NCI-H1436 (cell line): Measurements from ENCODE around the gene COL6A5.
"Not testable (repeated sequence)": the region's sequence is repeated elsewhere in the genome, so short reads cannot be mapped to it uniquely, and the experiment has no call there.

ENCODE experiments used
- DNase-seq: peaks from one replicate; lab custom pipeline; 2025; lab: John Stamatoyannopoulos, UW

COL6A5 gene

DNA sequence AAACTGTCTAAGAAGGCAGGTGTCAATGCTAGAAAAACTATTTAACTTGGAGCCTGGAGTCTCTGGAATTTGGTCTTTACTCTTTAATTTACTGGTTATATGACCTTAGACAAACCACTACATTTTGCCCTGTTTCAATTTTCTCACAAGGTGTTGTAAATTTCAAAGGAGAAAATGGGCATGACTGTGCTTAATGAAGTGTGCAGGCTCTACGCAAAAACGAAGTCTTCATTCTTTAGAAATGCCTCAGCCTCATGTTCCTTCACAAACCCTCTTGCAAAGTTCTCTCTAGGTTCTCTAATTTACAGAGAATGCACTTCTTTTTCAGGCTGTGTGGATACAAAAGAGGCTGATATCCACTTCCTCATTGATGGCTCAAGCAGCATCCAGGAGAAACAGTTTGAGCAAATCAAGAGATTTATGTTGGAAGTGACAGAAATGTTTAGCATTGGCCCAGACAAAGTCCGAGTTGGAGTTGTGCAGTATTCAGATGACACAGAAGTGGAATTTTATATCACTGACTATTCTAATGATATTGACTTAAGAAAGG, 39.1 kb downstream of the COL6A5 start:
- DNase-seq, result no peak

DNA sequence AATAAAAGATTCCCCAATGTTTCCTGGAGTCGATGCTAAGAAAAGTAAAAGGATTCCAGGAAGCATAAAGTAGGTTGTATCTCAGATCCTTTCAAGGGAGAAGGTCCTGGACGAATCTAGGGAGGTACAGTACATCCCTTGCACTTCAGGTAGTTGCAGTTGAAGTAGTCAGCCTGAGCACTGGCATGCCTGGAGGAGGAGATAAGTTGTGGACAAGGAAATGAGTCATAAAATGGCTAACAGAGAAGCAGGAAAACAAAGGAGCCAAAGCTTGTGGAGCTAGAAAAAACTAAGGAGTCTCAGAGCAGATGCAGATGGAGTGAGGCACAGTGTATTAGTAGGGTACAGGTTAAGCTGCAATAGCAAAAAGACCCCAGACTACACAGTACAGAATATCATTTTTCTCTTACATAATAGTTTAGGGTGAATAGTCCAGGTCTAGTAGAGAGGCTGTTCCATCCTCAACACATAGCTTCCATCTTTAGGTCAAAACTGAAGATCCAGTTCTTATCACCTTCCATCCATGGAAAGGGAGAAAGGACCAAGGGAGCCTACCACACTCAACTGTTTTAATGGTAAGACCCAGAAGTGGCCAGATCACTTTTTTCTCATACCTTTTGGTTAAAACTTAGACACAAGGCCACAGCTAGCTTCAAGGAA, 41.3 kb downstream of the COL6A5 start:
- DNase-seq, result no peak

DNA sequence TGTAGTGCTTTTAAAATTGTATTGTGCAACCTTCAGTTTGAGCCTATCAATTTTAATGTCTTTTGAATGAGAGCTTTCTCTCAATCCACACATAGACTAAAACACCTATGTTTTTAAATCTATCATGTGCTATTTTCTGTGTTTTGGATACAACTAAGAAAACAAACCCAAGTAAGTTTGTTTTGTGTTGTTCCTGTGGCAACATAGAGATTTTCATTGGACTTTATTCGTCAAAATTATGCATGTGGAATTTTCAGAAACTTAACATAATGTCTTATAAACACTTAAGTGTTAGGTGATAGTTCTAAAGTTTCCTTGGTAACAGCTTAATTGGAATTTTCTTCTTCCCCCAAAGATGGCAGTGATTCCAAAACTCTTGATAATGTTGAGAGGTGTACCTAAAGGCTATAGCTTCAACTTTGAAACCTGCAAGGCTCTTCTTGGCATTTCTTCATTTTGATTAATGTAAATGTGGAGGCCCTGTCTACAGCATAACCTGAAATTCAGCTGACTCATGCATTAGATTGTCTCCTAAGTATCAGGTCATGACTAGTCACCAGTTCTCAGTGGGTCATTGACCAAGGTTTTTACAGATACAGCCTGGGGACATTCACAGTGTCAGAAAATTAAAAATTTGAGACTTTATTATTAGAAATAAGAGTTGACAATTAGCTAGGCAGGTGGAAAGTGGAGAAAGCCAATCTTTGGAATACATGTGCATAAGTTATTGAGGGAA, 44.4 kb downstream of the COL6A5 start:
- no peak for DNase-seq

DNA sequence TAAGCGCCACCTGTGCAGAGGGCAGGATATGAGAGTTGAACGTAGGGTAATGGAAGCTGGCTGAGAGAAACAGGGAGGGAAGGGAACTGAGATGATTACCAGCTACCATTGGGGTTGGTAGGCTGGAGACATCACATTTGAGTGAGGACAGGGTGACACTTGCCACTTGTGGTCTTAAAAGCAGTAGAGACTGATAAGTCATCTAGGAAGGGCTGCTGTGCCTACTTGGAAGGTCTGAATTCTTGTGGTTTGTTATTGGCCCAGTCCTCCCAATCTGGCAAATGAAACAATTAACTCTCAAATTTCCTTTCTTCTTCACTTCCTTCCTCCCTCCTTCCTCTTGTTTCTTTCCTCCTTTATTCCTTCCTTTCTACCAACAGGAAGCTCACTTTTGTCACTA, 46.8 kb downstream of the COL6A5 start:
- DNase-seq, result no peak

DNA sequence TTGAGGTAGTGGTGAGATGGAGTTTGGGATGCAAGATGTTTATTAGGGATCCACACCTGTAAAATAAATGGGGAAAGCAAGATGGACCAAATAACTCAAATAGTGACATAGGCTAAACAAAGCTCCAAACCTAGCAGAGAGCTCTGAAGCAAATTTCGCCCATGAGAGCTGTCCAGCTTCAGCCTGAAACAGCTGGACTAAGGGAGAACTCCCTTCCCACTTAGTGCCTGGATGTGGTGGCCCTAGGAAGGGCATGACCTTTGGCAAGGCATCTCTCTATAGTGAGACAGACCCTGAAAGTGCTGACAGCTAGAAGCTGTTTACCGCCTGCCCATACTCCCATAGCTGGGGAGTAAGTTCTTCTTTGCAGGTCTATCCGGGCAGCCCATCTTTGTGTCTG, 48.1 kb downstream of the COL6A5 start:
- no peak for DNase-seq

DNA sequence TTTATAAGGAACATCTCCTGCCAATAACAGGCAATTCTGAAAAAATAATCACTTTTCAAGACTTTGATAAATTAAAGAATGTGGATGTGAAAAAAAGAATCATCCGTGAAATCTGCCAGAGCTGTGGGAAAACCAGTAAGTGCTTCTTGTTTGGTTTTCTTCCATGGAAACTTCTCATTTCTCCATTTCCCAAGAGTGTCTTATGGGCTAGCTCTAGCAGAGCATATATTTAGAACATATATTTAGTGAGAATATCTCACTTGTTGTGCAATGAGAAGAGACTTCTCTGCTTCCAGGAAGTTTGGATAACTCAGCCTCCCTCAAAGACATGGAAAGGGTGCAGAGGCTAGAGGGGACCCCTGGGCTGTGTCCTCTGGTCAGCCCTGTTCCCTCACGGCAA, 49.9 kb downstream of the COL6A5 start:
- DNase-seq, result no peak

DNA sequence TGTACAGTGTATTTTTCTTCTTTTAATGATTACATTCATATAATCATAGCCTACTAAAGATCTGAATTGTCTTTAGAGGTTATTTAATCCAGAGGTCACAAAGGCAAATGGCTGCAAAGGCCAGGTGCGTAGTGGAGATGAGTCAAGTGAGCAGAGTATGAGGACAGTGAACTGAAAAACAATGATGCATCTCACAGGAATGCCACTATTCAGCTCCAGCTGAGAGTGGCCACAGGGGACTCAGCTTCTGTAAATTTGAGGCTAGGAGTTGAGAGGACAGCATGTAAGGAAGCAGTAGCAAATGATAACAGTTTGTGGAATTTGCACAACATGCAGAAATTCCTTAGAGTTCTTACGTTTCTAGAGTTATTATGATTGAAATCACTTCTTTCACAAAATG, 50.4 kb downstream of the COL6A5 start:
- no peak for DNase-seq

DNA sequence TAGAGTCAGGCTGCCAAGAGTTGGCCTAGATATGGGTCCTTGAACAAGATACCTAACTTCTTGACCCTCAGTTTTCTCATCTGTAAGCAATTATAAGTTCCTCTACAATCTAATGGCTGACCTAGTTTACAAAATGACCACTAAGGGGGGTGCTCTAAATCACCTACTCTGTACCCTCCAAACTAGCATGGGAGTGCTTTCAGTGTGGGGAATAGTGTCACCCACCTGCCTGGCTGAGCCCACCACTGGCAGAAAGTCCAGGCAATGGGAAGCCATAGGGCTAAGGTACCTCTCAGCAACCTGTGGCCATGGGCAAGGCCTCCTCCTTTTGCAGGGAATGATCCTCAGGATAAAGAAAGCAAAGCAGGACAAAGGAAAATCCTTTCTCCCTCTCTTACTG, 58.9 kb downstream of the COL6A5 start:
- DNase-seq, result no peak

DNA sequence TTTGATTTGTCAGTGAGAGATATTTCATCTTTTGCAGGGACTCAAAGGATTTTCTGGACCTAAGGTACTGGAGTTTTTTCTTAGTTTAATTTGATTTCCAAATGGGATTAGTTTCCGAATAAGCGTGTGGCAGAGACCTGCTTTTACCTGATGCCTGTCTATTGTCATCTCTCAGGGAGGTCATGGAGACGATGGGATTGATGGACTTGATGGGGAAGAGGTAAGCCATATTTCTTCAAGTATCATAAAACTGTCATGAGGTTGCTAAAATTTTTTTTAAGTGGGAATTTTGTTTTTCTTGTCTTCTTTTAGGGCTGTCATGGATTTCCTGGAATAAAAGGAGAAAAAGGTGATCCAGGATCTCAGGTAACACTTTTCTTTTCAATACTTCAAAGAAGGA, 60.5 kb downstream of the COL6A5 start:
- DNase-seq, result no peak

DNA sequence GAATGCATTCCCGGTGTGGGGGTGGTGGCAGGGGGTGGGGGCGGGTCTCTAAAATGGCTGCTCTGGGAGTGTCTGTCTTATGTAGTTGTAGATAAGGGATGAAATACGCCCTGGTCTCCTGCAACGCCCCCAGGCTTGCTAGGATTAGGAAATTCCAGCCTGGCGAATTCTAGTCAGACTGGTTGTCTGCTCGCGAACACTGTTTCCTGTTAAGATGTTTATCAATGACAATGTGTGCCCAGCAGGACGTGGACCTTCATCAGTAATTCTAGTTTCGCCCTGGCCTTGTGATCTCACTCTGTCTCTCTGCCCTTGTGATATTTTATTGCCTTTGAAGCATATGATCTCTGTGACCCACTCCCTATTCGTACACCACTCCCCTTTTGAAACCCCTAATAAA, 62.8 kb downstream of the COL6A5 start:
- DNase-seq, result not testable (repeated sequence)

DNA sequence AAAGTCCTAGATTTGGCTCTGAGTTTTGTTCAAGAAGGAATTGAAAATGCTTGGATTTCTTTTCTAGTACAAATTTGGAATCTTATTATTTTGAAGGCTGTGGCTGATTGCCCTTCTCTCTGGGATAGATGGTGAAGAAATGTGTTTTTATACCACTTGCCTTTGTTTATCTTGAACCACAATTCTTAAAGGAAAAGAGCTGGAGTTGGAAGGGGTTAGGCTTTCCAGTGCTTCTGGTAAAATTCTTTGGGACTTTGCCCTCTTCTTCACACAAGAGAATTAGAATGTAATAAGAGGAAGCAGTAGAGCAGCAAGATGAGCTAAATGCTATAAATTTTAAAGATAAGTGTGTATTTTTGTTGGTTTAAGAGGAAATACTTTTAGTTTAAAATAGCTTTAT, 65.8 kb downstream of the COL6A5 start:
- no peak for DNase-seq

DNA sequence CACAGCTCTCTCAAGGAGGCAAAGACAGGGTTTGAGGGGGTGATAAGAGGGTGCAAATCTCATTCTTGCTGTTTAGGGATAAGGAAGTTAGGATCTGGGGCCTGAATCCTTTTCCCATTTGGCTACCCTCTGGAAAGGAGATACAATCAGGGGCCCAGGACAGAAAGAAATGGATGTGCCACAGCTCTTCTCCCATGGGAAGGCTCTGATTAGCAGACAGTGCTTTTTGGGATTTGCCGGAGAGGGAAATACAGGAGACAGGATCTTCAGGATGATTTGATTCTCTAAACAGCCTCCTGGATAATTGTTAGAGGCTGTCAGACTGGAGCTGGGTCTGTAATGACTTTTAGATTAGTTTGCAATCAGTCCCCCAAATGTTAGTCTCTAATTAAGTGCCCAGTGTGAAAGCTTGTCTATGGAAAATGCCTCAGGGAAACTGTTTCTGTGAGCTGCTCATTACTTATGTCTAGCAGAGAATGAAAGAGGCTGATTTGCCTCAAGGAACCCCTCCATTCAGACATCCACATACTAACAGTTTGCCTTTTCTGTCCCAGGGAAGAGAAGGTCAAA, 67.6 kb downstream of the COL6A5 start:
- DNase-seq, result no peak

DNA sequence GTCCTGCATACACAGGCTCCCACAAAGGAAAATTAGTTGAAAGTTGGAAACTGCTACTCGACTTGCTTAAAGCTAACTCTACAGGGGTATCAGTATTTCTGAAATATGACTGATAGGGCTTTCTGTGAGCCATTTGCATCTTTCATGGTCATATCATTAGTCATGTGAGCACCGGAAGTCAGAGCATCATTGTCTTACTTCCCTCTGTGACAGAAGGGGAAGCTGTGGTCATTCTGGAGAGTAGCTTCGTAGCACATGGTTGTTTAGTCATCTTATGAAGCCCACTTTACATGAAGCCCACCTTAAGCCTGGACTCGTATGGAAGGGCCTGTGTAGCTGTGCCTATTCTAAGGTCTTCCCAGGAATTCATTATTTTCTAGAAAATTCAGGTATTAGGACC, 69.0 kb downstream of the COL6A5 start:
- no peak for DNase-seq

DNA sequence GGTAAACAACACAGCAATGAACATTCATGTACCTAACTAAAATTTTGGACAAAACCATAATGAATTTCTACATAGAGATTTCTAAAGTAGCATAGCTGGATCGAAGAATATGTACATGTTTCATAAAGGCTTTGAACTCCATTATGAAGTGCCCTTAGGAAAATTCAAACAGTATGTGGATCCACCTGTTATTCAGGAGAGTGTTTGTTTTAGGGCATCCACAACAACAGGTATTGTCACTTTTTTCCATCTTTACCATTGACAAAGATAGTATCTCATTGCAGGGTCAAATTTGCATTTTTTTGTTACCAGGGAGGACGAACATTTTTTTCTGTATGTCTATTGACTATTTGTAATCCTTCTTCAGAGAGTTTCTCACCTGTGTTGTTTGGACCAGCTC, 75.0 kb downstream of the COL6A5 start:
- DNase-seq, result no peak

DNA sequence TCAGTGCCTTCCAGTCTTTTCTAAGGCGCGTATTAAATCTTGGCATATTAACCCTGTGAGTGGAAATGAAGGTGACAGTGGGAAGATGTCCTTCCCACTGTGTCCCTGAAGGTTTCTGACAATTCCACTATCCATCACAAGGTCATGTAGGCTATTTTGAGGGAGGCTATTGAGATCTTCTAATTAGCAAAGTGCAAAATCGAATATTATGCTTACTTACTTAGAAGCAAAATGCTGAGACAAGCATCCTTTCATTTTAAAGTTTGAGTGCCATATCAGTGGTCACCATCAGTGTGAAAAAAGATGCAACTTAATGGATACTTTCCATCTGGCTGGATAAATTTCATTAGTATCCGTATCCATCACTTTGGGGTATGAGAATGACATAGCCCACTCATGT, 77.6 kb downstream of the COL6A5 start:
- DNase-seq, result no peak

DNA sequence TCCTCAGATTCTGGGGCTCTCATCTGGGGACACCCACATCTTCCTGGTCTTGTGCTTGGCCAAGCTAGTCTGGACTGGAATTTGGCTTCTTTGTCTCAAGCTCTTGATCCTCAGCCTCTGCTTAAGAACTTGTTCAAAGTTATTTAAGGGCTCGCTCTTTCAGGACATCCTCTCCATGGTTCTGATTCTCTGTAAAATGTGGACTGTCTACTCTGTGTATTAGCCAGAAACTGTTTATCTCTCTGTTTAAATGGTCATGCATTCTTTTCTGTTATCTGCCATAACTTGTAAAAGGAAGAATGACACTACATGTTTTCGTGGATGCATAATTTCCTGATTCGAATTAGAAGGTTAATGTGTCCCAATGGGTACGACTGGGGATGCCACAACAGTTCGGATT, 79.4 kb downstream of the COL6A5 start:
- no peak for DNase-seq

DNA sequence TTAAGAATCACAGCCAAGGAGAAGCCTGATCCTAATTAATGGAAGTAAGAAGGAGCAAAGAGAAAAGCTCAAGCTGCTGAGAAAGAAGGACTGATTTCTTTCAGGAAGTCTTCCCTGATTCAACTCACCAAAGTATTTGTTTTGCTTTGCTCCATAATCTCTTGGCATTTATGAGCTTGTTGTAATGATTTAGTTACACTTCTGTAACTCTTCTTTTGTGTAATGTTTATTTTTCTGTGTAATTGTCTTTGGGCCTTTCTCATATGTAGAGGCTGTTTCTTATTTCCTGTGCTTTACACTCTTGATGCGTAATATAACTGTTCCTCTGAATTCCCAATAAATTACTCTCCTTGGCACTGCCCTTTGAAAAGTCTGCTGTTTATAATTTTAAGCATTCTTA, 80.0 kb downstream of the COL6A5 start:
- no peak for DNase-seq

DNA sequence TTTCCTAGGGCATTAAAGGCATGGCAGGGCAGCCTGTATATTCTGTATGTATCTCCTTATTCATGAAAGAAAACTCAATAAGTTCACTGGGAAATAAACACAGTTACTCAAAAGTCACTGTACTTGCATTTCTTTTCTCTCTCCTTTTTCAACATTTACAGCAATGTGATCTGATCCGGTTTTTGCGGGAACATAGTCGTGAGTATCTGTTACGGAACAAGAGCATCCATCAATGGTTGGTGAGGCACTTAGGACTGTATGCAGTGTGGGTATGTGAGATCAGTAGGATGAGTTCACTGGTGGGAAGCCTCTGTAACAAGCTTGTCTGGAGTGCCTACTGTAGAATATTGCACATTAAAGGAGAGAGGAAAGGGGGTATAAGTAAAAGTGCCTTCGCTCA, 80.7 kb downstream of the COL6A5 start:
- DNase-seq, result no peak

DNA sequence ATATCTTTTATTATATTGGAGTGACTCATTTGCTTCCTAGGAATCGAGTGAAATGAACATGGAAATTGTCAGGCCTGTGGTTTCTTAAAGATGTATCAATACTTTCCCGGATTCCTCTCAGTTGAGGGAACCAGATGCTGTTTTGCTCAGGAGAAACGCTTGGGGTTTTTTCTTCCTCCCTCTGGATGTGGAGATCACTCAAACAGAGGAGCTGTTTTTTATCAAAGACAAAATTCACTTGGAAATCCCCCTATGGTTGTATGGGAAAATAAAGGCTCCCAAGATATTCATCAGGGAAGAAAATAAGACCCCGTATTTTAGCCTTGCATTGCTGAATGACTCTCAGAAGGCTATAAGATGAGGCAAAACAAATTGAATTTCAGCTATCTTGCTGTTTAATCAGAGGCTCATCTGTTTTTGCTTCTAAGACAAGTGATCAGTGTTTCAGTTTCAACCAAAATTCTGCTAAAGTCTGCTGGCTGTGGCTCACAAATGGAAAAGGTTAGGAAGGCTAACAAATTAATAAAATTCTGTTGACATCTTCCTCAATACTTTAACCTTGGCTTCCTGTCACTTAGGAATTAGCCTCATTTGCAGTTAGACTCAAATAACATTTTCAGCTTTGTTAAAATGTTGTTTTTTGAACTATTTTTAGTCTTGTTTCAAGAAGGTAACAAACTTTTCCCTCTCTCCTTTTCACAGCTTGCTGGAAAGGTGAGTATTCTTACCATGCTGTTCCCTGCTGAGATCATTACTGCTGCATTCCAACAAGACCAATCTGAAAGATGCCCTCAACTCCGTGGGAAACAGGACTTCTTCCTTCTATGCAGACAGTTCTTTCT, 83.6 kb downstream of the COL6A5 start:
- DNase-seq, result no peak

DNA sequence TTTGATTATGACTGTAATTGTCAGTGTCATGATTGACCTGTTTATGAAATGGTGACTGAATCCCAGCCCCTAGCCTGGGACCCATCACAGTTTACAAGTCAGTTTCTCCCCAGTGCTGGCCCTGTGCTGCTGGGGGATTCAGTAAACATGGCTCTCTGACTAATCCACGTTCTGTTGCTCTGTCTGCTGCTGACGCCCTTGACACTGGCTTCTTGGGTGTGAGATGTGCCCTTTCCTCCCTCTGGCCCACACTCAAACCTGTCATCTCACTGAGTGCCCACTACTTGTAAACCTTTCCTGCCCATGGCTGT, 84.2 kb downstream of the COL6A5 start:
- no peak for DNase-seq

DNA sequence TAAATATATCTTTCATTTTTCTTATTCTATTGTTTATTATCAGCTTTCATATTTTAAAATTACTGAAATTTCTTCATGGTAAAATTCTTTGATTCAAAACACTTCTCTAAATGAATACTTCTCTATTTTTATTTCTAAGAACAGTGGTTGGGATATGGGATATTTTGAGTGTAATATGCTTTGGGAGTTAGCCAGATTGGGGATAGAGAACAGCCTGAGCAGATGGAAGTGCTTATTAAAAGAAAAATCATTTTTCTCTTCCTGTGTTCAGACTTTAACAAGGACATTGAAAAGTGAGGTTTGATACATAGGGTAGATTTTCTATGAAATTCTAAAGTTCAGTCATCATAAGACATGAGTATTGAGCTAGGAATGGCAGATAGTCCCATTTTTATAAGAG, 84.8 kb downstream of the COL6A5 start:
- DNase-seq, result no peak

DNA sequence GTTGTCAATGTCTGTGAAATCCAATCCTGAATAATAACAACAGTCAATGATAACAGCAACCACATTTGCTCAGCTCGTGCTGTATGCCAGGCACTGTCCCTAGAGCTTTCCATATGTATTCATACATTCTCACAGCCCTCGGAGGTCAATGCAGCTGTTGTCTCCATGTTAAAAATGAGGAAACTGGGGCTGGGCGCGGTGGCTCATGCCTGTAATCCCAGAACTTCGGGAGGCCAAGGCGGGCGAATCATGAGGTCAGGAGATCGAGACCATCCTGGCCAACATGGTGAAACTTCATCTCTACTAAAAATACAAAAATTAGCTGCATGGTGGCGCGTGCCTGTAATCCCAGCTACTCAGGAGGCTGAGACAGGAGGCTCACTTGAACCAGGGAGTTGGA, 86.6 kb downstream of the COL6A5 start:
- DNase-seq, result not testable (repeated sequence)

DNA sequence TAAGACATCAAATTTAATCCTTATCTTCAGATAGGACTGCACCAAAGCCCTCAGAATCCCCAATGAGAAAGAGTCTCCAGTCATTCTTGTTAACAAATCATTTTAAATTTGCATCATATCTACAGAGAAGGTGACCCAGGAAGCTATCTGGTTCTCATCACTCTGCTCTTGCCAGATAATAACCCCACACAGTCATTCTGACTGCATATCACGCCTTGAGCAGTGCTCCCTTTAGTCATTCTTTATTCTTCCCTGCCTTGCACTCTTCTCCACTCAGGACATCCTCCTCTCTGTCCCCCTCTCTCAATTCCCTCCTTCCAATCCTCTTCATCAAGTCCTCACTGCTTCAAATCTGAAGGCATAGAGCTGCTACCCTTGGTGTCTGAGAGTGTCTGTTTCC, 87.8 kb downstream of the COL6A5 start:
- no peak for DNase-seq
